Stimulated activated CD8-positive, alpha-beta memory T cell treated with anti-CD3 and anti-CD28 coated beads, Interleukin-4, amount 100 ng/mL, for 24 hours (primary cell): Measurements from ENCODE around the gene DUXA.

Source experiments
- DNase-seq: peaks from one replicate; pipeline ENCODE4 v3.0.0-alpha.2; 2020; ENCODE audit warnings: low read depth

Gene DUXA

DNA sequence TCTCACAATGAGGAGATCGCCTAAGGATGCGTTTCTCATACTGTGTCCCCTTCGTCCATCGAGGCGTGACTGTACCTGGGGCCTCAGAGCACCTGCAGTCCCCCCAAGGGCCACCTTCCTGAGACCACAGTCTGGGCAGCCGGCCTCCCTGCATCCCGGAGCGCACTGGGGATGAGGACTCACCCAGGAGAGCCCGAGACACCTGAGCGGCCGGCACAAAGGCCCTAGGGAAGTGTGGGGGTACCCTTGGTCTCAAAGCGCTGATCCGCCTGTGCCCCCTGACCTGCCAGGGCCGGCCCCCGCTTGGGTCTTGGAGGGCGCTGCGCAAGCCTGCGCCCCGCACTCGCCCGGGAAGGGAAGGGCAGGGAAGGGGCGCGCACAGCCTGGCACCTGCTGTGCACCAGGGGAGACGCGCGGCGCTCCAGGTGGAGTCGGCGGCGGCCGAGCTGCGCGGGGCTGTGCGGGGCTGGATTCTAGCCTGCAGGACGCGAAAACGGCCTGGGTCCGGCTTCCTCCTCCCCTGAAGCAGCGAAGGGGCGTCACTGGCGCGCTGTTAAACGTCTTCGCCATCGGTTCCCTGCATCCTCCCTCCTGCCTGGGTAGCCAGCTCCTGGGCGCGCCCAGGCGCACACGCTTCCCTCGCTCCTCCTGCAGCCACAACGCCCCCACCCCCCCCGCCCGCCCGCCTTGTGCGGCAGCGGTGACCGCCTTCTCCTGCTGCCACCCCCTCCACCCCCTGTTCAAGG is 61.1 kb downstream of the DUXA start:
- no peak for DNase-seq
